ENCODE measurements around the gene CCDC149. TPM values are rescaled to one million over a fixed set of nuclear protein-coding genes. Genes with fewer than 3 reads are reported as not detected.

The CCDC149 gene
- total and polyA plus RNA-seq, 8 donors: 18.8 to 26.1 (median 22.0) TPM

- H3K36me3 ChIP-seq: no peaks in the 10 kb centered on the region
- H3K4me1 ChIP-seq: no peaks in the 10 kb centered on the region
- TF ChIP-seq, protein P1, sequence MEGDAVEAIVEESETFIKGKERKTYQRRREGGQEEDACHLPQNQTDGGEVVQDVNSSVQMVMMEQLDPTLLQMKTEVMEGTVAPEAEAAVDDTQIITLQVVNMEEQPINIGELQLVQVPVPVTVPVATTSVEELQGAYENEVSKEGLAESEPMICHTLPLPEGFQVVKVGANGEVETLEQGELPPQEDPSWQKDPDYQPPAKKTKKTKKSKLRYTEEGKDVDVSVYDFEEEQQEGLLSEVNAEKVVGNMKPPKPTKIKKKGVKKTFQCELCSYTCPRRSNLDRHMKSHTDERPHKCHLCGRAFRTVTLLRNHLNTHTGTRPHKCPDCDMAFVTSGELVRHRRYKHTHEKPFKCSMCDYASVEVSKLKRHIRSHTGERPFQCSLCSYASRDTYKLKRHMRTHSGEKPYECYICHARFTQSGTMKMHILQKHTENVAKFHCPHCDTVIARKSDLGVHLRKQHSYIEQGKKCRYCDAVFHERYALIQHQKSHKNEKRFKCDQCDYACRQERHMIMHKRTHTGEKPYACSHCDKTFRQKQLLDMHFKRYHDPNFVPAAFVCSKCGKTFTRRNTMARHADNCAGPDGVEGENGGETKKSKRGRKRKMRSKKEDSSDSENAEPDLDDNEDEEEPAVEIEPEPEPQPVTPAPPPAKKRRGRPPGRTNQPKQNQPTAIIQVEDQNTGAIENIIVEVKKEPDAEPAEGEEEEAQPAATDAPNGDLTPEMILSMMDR (IDR thresholded peaks at IDR 0.05): no peak
- DNase-seq: no peak
- ATAC-seq: no peak
- H3K4me3 ChIP-seq: no peak overlapping the region
- no peaks in the 10 kb centered on the region for H3K27me3 ChIP-seq
- intact Hi-C loops (cut with DNase I): no loop called here
- H3K27ac ChIP-seq: no peak overlapping the region
- peaks cover 0 to 11% of the 10 kb centered on the region in 2 donors for H3K9me3 ChIP-seq
Observed at GRCh38 chr4:24921491-24921890, 8.6 kb upstream of the CCDC149 start.

DNA sequence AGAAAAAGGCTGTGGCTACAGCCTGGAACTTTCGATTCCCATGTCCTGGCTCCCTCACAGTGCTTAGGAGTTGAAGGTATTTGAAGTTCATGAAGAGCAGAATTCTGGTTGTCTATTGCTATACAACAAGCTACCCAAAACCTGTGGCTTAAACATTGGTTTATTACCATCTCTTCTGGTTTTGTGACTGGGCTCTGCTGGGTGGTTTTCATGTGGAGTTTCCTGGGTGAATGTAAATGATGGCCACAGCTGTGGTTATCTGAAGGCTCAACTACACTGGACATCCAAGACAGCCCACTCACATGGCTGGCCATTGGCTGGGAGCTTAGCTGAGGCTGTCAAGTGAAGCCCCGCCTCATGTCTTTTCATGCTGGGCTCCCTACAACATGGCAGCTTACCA, 7.2 kb upstream of the CCDC149 start:
- intact Hi-C loops (cut with DNase I): no loop called here
- Histone ChIP-seq H3K4me3 (no peak overlapping the region), H3K4me1 (no peaks in the 10 kb centered on the region), H3K27ac (no peak overlapping the region), H3K36me3 (no peaks in the 10 kb centered on the region), H3K27me3 (no peaks in the 10 kb centered on the region), H3K9me3 (peaks cover 0 to 11% of the 10 kb centered on the region in 2 donors)
- TF ChIP-seq, protein P1 (IDR thresholded peaks at IDR 0.05): no peak
- no peak for DNase-seq
- no peak for ATAC-seq

DNA sequence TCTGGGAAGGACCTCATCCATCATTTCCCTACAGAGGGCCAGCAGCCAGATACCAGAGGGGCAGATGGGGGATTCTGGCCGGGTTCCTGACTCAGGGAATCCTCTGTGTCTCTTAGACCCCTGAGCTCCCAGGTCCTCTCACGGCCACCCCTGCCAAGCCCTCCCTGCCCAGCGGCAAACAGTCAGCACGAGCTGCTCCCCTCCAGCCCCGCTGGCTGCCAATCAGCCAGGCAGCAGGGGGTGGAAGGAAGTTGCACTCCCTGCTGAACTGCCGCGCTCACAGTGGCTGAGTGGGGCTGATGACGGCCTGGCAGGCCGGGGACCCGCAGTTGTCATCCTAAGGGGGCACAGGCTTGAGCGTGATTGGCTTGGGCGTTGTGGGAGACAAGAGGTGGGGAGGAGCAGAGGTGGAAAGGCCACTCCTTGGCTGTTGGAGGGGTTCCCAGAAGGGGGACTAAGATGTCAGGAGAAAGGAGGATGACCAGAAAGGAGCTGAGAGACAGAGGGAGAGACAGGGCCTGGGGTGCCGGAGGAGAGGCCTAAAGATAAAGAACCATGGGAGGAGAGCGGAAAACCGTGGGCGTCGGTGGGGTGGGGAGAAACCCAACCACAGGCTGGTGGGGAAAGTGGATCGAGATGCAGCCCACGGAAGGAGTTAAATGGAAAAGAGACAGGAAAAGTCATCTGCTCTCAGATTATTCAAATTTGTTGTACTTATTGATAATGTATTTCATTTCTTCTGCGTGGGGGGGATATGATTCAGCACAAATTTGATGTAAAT, 4.4 kb upstream of the CCDC149 start:
- intact Hi-C loops (cut with DNase I): no loop called here
- ATAC-seq (no peak), DNase-seq (no peak)
- H3K36me3 ChIP-seq: no peaks in the 10 kb centered on the region
- peaks cover 0 to 11% of the 10 kb centered on the region in 2 donors for H3K9me3 ChIP-seq
- peaks cover 0 to 3% of the 10 kb centered on the region in 2 donors for H3K4me1 ChIP-seq
- H3K27ac ChIP-seq: no peak overlapping the region
- H3K4me3 ChIP-seq: no peak overlapping the region
- peaks cover 0 to 3% of the 10 kb centered on the region in 2 donors for H3K27me3 ChIP-seq
- TF ChIP-seq, protein P1 (IDR thresholded peaks at IDR 0.05): no peak

DNA sequence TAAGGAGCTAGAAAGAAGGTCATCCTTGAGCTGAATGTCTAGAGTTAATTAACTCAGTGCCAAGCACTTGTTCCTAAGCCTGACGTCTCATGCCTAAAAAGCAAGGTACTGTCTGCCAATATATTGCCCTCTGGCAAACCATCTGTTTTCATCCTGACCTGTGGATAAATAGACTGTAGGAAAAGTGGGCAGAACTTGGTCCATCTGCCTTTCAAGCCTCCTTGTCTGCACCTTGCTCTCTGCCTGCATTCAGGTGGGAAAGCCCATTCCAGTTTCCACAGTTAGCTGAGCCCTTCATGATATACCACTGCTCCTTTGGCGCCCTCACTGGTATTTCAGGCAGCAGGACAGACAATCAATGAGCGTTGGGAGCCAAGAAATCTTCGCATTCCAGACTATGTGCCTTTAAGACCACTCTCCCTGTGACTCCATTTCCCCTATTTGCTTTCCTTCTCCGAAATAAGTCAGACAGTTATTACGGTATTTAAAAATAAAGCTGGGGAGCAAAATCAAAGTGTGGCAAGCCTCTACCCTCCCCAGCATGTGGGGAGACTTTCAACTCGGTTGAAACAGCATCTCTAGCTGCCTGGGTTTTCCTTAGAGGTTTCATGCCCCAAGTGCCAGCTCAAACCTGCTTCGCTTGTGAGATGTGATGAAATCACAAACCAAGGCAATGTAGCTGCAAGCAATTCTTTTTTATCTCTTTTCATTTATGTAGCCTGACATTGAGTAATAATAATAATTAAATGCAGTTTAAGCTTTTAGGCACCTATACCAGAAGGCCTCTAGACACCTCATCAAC, 2.5 kb upstream of the CCDC149 start:
- peak in 1 of 4 donors; percentile 15 for DNase-seq
- ATAC-seq: no peak
- H3K9me3 ChIP-seq: peaks cover 0 to 8% of the 10 kb centered on the region in 2 donors

More for the DNA sequence above, 2.5 kb upstream of the CCDC149 start:
- TF ChIP-seq, protein P1 (IDR thresholded peaks at IDR 0.05): no peak
- no peak overlapping the region for H3K27ac ChIP-seq
- H3K36me3 ChIP-seq: peaks cover 0 to 3% of the 10 kb centered on the region in 2 donors
- no peak overlapping the region for H3K4me3 ChIP-seq
- peaks cover 0 to 5% of the 10 kb centered on the region in 2 donors for H3K27me3 ChIP-seq
- intact Hi-C loops (cut with DNase I): no loop called here
- H3K4me1 ChIP-seq: peaks cover 0 to 15% of the 10 kb centered on the region in 2 donors

All from left lung (tissue), 10 donors.